HG03378 (cell line): ENCODE data around the gene B3GNT5.

Source experiments
- ATAC-seq: cut with Tn5 transposase; IDR thresholded peaks from one replicate; pipeline ENCODE4 v1.9.1; 2021; ENCODE audit warnings: mild to moderate bottlenecking, moderate library complexity; ENCODE audit not compliant: unreplicated experiment

Gene B3GNT5

DNA sequence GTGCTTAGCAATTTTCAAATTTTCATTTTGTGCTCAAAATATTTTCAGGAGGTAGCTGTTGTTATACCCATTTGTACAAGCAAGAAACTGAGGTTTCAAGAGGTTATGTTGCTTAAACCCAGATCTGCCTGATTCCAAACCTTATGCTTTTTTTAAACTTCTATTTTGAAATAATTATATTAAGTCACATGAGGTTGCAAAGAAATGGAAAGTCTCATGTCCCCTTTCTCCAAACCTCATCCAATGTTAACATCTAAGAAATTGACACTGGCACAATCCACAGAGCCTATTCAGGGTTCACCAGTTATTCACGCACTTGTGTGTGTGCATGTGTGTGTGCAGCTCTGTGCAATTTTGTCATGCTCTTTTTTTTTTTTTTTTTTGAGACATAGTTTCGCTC is 35.1 kb downstream of the B3GNT5 start:
- ATAC-seq, result no peak

GRCh38 chr3:183290216-183290615 is 37.2 kb downstream of the B3GNT5 start:
- no peak for ATAC-seq

DNA sequence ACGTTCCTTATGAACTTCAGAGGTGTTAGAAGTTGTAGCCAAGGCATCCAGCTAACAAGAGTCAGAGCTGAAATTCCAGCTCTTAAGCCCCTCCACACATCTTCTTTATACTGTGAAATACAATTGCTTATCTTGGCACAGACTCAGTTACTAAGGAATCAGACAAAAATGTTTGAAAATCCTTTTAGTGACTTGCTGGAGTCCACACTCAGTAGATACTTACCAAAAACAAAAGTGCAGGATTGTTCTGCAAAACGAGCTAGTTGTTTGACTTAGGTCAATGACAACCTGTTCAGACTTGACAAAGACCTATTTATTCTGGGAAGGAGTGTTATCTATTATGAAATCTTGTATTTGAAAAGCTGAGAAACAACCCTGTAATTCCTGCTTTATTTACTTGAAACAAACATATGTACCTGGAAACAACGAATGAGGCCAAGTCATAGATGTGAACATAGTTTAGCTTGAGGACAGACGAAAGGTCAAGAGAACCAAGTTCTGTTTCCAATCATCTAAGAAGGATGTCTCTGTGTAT is 38.5 kb downstream of the B3GNT5 start:
- ATAC-seq, result no peak

DNA sequence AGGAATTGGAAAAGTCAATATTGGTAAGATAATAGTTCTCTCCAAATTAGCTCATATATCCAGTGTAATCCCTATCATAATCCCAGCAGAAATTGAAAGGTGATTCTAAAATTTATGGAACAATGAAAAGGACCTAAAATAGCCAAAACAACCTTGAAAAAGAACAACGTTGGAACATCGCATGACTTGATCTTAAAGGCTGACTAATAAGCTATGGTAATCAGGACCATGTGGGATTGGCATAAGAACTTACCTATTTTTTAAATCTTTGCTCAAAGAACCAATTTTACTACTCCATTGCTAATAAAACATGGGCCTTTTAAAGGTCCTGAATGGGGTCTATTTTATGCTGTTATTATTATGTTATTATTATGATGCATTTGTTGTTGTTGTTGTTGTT is 40.9 kb downstream of the B3GNT5 start:
- no peak for ATAC-seq

GRCh38 chr3:183295211-183295610 is 42.2 kb downstream of the B3GNT5 start:
- ATAC-seq, result no peak

DNA sequence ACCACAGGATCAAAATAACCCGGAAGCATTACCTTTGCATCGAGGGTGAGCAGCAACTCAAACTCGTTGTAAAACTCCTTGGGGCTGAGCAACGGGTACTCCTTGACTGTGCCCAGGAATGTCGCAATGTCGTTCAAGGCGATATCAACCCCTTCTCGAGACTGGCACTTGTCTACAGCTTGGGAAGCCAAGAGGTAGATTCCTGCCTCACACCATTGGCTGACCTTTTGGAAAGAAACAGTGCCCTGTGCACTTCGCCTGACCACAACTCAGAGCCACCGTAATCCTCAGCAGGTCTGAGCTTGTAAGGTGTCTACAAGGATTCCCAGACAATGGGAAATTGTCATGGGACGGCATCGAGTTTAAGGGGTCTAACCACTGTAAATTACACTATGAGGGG is 43.9 kb downstream of the B3GNT5 start:
- ATAC-seq, result no peak

- no peak for ATAC-seq
These were observed 45.7 kb downstream of the B3GNT5 start for GRCh38 chr3:183298701-183299153.

DNA sequence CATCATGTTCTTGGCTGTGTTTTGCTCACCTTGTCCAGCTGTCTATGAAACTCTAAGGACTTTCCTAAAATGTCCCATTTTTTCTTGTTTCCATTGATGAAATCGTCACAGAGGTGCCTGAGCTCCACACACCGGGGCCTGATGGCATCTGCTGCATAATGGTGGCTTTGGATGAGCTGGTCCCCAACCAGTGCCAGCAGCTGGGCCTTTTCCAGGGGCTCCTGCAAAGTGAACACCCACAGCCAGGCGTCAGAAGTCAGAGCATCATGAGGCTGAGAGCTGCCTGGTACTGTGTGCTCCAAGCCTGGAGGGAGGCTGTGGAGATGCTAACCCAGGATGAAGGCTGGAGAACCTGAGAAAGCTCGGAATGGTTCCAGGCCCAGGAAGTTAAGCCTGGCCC is 46.9 kb downstream of the B3GNT5 start:
- no peak for ATAC-seq

GRCh38 chr3:183300996-183301562 is 48.0 kb downstream of the B3GNT5 start:
- ATAC-seq, result no peak

- ATAC-seq, result no peak
These were observed 49.0 kb downstream of the B3GNT5 start for GRCh38 chr3:183301937-183302580.

DNA sequence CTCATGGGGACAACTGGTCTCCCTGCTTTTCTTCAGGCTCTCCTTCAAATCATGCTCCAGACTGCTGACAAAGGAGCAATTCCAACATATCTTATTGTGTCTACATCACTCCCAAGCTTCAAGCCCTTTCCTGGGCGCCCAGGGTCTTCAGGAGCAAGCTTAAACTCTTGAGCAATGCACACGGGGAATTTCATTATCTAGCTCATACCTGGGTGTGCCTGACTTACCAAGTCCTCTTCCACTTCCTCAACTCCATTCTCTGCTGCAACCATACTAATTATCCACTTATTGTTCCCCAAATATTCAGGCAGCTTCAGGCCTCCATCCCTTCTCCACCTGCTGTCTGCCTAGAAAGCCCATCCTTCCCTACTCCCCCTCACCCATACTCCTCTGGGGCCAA is 50.6 kb downstream of the B3GNT5 start:
- no peak for ATAC-seq

DNA sequence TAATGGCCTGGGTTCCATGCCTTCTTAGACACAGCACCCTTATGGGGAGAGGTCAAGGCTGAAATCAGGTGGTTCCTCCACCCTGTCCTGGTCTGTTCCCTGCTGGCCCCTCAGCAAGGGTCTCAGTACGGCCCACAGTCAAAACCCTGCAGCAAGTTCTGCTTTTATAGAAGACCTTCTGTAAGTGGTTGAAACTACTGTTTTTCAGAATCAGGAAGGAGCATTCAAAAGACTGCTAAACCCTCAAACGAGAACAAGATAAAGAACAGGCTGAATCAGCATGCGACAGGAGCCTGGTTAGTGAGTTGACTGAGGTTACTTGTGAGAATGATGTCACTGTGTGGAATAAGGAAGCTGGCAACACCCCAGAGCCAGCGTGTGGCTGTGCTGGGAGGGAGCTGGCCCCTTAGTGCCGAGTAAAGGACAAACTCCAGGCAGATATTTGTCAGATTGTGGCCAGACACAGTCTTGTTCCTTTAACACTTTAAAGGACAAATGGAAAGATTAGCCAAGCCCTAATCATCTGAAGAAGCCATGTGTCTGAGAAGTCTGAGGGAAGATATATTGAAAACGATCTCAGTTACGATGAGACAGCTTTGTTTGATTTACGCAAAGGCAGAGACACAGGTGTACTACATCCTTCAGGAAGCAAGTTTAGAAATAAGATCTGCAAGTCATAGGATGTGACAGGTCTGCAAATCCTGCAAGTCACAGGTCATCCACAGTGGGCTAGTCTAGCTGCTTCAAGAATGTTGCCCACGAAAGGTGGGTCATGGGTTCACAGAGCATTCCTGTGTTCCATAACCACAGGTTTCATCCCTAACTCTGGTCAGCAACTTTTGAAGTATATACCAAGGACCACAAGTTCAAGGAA is 54.0 kb downstream of the B3GNT5 start:
- ATAC-seq, result peak; percentile 68

- no peak for ATAC-seq
These were observed 54.7 kb downstream of the B3GNT5 start for GRCh38 chr3:183307749-183308148.

DNA sequence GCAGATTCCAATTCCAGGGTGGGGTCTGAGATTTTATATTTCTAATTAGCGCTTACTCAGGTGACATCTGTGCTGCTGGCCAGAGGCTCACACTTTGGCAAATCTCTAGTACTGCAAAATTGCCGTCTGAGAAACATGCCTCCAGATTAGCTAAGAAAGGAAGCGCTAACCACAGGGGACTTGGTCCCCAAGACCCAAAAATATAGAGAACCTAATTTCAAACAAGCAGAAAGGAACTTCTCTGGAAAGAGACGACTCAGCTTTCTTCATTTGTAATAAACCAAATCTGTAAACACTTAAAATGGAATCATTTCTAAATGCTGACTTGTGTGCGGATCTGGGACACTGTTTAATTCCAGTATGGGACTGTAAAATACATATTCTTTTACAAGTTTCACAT is 55.7 kb downstream of the B3GNT5 start:
- ATAC-seq, result no peak

- no peak for ATAC-seq
These were observed 56.2 kb downstream of the B3GNT5 start for GRCh38 chr3:183309276-183309675.

DNA sequence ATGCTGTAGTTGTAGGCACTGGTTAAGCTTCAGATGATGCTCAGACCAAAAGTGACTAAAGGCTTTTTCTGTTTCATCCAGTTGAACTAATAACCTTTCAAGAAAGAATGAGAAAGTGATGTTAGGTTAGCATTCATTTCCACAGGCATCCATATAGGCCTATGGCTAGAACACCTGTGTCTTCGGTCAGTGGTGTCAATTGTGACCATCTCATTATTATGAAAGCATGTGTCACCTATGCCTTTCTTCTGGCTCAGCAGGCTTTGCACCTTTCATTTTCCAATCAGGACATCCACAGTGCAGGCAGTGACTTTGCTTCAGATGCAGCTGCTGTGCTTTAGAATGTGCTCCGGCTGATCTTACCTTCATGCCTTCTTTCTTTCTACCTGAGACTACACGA is 57.9 kb downstream of the B3GNT5 start:
- no peak for ATAC-seq

GRCh38 chr3:183312433-183312832 is 59.4 kb downstream of the B3GNT5 start:
- no peak for ATAC-seq

GRCh38 chr3:183313351-183313750 is 60.3 kb downstream of the B3GNT5 start:
- ATAC-seq, result no peak

DNA sequence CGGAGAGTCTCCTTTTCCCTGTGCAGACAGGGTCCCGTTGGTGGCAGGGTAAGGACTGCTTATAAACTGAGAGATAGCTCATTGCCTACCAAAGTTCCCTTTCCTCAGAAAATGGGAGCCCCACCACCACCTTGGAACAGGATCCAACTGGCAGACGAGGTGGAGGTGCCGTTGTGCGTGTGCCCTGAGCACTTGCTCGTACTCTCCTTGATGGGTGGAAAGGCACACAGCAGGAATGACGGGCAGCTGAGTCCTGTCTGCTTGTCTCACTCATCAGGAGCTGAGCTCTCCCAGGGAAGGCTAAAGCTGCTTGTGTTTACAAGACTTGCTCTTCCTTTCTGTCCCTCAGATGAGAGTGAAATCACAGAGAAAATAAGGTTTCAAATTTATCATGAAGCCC is 60.7 kb downstream of the B3GNT5 start:
- ATAC-seq, result no peak

GRCh38 chr3:183315739-183316138 is 62.7 kb downstream of the B3GNT5 start:
- no peak for ATAC-seq

DNA sequence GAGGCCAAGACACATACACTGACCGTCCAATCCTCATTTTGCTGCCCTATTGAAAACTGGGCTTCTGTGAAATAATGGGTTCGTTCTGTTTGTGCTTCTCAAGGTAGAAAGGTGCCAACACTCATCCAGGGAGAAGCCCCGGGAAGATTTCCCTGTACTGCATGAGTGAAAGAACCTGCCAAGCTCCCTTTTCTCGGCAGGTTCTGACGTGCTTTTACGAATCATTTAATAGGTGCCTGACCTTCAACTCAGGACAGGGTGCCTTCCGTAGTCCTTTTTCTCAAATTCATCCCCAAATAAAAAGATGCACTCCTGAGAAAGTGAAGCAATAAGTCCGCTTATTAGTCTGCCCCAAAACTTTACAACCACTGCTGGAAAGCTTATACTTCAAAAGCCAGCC is 64.2 kb downstream of the B3GNT5 start:
- ATAC-seq, result no peak
